ENCODE results near the gene TSC1.

- TF ChIP-seq EZH2 (IDR thresholded peaks at IDR 0.05; ENCODE audit: low read length, unreplicated experiment) (no peak), EZH2phosphoT487 (IDR thresholded peaks at IDR 0.05; ENCODE audit: borderline replicate concordance, low read length) (no peak)
- TF ChIP-seq, protein P1, sequence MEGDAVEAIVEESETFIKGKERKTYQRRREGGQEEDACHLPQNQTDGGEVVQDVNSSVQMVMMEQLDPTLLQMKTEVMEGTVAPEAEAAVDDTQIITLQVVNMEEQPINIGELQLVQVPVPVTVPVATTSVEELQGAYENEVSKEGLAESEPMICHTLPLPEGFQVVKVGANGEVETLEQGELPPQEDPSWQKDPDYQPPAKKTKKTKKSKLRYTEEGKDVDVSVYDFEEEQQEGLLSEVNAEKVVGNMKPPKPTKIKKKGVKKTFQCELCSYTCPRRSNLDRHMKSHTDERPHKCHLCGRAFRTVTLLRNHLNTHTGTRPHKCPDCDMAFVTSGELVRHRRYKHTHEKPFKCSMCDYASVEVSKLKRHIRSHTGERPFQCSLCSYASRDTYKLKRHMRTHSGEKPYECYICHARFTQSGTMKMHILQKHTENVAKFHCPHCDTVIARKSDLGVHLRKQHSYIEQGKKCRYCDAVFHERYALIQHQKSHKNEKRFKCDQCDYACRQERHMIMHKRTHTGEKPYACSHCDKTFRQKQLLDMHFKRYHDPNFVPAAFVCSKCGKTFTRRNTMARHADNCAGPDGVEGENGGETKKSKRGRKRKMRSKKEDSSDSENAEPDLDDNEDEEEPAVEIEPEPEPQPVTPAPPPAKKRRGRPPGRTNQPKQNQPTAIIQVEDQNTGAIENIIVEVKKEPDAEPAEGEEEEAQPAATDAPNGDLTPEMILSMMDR (conservative IDR thresholded peaks at IDR 0.05; ENCODE audit: low read depth, low read length) = no peak
Observed at GRCh38 chr9:132877824-132878694, 66.4 kb downstream of the TSC1 start, which contains the start of gene AK8.

Data from PC-3 (cell line).